GM12872 (cell line): ENCODE measurements around the gene KIF13A.

Experiments
- CTCF ChIP-seq: IDR thresholded peaks from 3 replicates; pipeline ENCODE4 v1.5.1; 2011; ENCODE audit warnings: low read depth, mild to moderate bottlenecking, low read length, moderate library complexity; ENCODE audit not compliant: insufficient read depth

The KIF13A gene

GRCh38 chr6:17831135-17831534 lies 156.3 kb downstream of the KIF13A start:
- TF ChIP-seq CTCF, result no peak

- TF ChIP-seq CTCF, result no peak
These were observed 157.5 kb downstream of the KIF13A start for GRCh38 chr6:17829905-17830304.

GRCh38 chr6:17828149-17828548 lies 159.3 kb downstream of the KIF13A start:
- TF ChIP-seq CTCF, result no peak

- TF ChIP-seq CTCF, result no peak
These were observed 161.1 kb downstream of the KIF13A start for GRCh38 chr6:17826301-17826700.

GRCh38 chr6:17820055-17820454 lies 167.4 kb downstream of the KIF13A start:
- TF ChIP-seq CTCF, result 0 out of 3 replicates have a peak, but pooled peaks have one; percentile 11

GRCh38 chr6:17817763-17818162 lies 169.7 kb downstream of the KIF13A start:
- no peak for TF ChIP-seq CTCF

- no peak for TF ChIP-seq CTCF
These were observed 170.4 kb downstream of the KIF13A start for GRCh38 chr6:17816921-17817611.
